ENCODE data around the gene ASTN2.
"Not testable (repeated sequence)": the region's sequence is repeated elsewhere in the genome, so short reads cannot be mapped to it uniquely, and the experiment has no call there.

ASTN2 gene

GRCh38 chr9:116891424-116891823, 523.4 kb downstream of the ASTN2 start:
- in situ Hi-C loops (cut with MboI; ENCODE audit: low sequenced_read_pairs): no loop called here

DNA sequence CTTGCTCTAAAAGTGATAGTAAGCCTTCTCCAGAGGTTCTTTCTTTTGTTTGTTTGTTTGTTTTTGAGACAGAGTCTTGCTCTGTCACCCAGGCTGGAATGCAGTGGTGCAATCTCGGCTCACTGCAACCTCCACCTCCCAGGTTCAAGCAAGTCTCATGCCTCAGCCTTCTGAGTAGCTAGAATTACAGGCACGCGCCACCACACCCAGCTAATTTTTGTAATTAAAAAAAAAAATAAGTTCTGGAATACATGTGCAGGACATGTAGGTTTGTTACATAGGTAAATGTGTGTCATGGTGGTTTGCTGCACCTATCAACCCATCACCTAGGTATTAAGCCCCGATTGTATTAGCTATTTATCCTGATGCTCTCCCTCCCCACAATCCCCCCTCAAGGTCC, 526.4 kb downstream of the ASTN2 start:
- in situ Hi-C loops (cut with MboI; ENCODE audit: low sequenced_read_pairs): not testable (repeated sequence)

DNA sequence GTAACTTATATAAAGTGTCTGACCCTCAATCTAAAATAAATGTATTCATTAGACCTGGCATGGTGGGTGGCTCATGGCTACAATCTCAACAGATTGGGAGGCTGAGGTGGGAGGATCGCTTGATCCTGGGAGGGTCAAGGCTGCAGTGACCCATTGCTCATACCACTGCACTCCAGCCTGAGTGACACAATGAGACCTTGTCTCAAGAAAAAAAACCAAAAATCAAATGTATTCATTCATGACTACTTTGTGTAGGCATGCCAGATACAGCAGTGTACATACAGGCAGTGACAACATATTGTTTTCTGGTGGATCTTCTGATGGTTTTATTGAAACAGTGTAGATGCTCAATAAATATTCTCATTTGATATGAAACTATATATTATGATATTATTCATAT, 526.8 kb downstream of the ASTN2 start:
- in situ Hi-C loops (cut with MboI; ENCODE audit: low sequenced_read_pairs): no loop called here

DNA sequence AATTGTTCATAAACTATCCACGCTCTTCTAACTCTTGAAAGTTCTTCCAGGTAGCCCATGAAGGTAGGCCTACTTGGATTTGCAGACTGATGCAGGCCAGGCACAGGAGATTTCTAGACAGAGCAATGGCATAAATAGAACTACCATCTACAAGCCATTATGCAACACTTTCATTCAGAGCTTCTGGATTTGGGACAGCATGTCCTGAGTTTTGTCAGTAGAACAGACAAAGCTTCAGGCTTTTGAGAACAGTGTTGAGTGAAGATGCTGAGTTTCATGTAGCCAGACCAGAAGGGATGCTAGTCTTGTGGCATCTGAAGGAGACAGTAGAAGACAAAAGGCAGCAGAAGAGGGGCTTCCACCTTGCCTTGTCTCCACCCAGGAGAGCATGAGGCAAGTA, 531.2 kb downstream of the ASTN2 start:
- in situ Hi-C loops (cut with MboI; ENCODE audit: low sequenced_read_pairs): no loop called here

DNA sequence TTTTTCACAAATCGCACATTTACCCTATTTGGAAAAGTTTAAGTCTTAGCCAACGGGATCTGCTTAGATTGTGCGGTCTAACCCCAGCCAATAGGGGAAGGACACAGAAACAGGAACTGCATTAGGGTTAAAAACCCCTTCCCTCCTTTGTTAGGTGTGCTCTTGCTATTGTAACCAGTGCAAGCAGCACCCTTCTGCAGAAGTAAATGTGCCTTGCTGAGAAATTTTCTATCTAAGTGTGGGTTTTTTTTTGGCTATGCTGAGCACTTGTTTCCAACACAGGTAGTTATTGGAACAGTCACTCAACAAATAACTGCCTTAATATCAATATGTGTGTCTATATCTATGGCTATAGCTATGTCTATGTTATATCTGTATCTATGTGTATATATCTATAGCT, 537.8 kb downstream of the ASTN2 start:
- in situ Hi-C loops (cut with MboI; ENCODE audit: low sequenced_read_pairs): no loop called here

DNA sequence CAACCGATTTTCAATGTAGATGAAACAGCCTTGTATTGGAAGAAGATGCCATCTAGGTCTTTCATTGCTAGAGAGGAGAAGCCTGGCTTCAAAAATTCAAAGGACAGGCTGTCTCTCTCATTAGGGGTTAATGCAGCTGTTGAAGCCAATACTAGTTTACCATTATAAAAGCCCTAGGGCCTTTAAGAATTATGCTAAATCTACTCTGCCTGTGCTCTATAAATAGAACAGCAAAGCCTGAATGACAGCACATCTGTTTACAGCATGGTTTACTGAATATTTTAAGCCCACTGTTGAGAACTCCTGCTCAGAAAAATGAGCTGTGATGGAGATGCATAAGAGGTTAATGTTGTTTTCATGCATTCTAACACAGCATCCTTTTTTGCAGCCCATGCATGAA, 539.3 kb downstream of the ASTN2 start:
- in situ Hi-C loops (cut with MboI; ENCODE audit: low sequenced_read_pairs): no loop called here

DNA sequence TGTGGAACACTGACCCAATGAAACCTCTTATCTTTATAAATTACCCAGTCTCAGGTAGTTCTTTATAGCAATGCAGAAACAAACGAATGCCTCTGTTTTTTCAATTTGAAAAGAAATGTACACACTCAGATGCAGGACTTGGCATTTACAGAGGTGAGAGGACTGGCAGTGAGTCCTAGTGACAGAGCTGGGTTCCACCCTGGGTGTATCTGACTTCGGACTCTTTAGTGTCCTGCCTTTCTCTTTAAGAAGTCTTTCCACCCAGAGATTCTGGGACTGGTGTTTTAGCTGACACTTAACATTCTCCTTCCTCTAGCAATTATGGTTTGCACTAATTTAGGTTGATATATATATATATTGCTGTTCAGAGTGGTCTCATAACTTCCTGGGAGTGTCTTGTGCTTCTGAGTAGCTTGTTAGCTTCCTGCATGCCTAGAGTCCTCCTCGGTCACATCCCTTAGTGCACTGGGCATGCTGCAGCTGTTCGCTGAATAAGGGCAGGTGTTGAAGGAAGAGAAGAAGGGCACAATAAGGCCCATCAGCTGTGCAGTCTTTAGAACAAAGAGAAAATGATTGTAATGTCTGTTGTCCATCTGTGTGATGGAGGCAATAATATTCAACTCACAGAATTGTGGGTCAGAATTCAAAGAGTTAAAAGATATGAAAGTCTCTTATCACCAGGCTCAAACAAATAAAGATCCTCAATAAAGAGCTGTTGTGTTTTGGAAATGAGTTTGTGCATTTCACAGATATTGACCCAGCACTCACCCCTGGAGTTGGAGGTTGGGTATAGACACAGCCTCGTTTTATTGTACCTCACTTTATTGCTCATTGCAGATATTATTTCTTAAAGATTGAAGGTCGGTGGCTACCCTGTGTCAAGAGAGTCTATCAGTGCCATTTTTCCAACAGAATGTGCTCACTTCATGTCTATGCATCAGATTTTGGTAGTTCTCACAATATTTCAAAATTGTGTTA, 540.6 kb downstream of the ASTN2 start:
- in situ Hi-C loops (cut with MboI; ENCODE audit: low sequenced_read_pairs): no loop called here

DNA sequence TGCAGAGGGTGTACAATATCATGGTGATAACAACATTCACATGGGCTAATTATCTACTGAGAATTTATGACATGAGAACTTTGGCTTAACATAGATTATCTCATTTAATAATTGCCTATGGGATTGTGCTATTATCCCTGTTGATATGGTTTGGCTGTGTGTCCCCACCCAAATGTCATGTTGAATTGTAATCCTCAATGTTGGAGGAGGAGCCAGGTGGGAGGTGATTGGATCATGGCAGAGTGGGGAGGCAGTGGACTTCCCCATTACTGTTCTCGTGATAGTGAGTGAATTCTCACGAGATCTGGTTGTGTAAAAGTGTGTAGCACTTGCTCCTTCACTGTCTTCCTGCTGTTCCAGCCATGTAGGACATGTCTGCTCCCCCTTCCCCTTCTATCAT, 541.4 kb downstream of the ASTN2 start:
- in situ Hi-C loops (cut with MboI; ENCODE audit: low sequenced_read_pairs): no loop called here

GRCh38 chr9:116870566-116870965, 544.3 kb downstream of the ASTN2 start:
- in situ Hi-C loops (cut with MboI; ENCODE audit: low sequenced_read_pairs): no loop called here

DNA sequence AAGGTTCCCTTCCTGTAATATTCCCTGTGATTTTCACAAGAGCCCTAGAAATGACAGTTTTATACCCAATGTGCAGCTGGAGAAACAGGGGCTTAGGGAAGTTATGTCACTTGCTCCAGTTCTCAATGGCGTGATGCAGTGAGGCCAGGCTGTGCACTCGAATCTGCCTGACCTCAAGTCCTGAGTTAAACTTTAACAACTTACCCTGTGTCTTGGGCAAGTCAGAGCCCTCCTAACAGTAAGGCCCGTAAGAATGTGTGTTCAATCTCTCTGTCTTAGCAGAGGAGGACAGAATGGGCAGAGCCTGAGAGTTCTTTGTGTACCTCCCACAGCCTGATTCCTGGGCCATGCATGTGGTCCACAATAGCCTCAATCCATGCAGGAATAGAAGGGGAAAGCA, 546.7 kb downstream of the ASTN2 start:
- in situ Hi-C loops (cut with MboI; ENCODE audit: low sequenced_read_pairs): no loop called here

DNA sequence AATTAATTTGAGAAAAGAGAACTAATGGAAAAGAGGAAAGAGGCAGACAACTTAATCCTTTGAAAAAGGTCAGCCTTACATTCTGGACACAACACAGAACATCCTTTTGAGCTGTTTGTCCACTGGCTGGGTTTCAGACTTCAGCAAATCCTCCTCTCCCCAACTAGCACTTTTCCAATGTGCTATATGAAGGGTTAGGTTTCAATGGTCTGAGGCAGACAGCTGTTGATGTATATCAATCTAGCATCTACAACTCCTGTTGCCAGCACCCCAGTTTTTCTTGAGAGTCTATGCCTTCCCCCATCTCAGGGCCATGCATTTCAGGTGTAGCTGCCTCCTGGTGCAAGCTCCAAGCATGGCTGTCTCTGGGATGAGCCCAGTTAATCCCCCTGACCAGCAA, 553.5 kb downstream of the ASTN2 start:
- in situ Hi-C loops (cut with MboI; ENCODE audit: low sequenced_read_pairs): no loop called here

DNA sequence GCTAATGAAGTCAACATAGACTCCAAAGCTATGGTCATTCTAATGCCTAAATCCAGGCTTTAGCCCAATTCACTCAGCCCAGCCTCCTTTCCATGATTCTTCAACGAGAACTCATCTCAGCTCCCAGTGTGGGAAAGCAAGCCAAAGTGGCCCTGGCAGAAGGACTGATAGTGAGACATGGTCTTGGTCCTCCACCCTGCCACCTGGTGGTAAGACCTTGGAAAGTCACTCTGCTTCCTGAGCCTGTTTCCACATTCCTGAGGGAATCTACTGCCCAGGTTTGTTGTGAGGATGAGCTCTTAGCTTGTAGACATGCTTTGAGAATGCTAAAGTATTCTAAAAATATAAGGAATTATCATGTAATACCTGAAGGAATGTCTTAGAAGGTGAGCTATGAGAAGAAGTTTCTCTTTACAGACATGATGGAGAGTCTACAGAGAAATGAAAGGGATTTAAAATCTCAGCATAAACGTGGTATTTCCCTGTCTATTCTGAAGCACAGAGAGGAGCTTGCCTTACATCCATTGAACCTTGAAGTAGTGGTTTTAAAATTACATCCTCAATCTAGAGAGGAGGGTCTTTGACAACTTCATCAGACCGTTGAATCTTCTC, 554.2 kb downstream of the ASTN2 start:
- in situ Hi-C loops (cut with MboI; ENCODE audit: low sequenced_read_pairs): no loop called here

DNA sequence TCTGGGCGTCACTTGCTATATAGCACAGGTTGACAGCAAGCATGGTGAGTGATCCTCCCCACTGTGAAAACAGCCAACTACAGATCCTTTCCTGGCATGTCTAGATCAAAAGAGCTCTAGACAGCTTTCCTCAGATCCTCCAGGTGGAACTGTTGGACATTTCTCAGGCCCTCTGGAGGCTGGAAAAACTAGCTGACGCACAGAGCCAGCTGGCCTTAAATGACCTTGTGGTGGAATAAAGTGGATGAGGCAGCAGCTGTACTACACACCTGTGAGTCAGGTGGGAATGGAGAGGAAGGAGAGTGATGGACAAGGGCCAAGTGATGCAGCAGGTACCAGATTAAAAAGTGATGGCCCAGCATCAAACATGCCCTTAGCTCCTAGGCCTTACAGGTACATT, 555.1 kb downstream of the ASTN2 start:
- in situ Hi-C loops (cut with MboI; ENCODE audit: low sequenced_read_pairs): no loop called here

DNA sequence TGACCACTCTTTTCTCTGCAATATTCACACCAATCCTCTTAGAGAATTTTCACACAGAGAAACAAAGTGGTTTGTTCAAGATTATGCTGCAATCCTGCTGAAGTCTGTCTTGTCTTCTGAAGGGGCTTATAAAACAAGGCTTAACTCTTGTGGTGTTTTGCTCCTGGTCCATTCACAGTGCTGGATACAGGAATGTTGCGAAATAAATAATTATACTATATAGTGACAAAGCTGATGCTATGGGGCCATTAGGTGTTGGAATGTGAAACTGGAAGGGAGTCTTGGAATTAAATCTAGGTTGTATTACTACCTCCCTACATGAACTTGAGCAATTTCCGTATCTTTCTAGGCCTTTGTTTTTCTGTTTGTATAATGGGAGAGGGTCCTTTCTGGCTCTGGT, 557.5 kb downstream of the ASTN2 start:
- in situ Hi-C loops (cut with MboI; ENCODE audit: low sequenced_read_pairs): no loop called here

DNA sequence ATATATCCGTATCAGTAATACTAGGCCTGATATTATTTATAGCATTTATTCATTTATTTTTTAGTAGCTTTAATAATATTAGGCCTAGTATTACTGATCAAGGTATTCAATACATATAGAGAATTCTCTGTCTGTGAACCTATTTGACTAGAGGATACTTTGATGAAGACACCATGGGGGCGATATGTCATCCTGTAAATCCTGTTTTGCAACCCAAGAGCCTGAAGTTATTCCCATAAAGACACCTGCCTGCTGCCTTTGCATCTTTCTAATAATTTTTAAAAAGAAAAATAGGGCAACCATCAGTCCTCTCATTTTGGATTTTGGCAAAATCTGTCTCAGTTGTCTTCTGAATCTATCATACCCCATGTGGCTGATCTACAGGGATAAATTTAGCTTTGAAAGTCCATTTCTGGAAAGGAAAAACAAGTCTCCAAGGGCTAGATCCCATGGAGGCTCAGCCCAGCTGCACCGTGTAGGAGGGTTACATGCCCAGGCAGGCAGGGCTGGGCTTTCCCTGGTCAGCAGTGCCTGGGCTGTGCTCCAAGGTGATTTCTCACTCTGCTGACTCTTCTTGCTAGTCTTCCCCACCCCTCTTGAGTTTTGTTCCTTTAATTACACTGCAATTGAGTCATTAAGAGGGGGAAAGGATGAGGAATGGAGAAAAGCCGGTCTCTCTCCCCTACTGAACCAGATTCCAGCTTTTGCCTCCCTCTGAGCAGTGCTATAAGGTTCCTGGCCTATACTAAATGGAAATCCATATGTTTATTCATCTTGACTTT, 558.8 kb downstream of the ASTN2 start:
- in situ Hi-C loops (cut with MboI; ENCODE audit: low sequenced_read_pairs): no loop called here

DNA sequence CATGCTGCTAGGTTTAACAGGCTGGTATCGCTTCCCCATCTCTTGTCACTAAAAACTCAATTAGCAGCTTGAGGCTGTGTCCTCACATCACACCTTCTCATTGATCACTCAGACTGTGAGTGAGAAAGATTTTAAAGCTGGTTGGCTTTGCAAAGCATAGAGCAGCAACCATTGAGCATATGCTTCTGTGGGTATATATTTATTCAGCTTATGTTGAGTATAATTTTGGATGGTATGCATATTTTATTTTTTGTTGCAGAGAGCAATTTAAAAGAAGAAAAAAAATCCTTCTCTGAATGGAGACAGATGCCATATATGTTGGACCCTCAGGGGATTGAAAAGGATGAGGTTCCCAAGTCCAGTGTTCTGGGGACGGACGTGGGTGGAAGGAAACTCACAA, 565.1 kb downstream of the ASTN2 start:
- in situ Hi-C loops (cut with MboI; ENCODE audit: low sequenced_read_pairs): no loop called here

GRCh38 chr9:116844621-116845020, 570.2 kb downstream of the ASTN2 start:
- in situ Hi-C loops (cut with MboI; ENCODE audit: low sequenced_read_pairs): no loop called here

- in situ Hi-C loops (cut with MboI; ENCODE audit: low sequenced_read_pairs): no loop called here
Observed at GRCh38 chr9:116843863-116844620, 570.8 kb downstream of the ASTN2 start.

- in situ Hi-C loops (cut with MboI; ENCODE audit: low sequenced_read_pairs): no loop called here
Observed at GRCh38 chr9:116842658-116843057, 572.2 kb downstream of the ASTN2 start.

DNA sequence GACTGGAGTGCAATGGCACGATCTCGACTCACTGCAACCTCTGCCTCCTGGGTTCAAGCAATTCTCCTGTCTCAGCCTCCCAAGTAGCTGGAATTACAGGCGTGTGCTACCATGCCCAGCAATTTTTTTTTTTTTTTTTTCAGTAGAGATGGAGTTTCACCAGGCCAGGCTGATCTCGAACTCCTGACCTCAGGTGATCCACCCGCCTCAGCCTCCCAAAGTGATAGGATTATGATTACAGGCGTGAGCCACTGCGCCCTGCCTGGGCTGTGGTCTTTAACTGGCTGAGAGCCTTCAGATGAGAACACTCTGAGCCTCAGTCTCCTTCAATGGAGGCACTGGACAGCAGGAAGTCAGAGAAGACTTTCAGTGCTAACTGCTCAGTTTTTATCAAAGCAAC, 576.4 kb downstream of the ASTN2 start:
- in situ Hi-C loops (cut with MboI; ENCODE audit: low sequenced_read_pairs): not testable (repeated sequence)
